SK-N-SH (cell line): ENCODE data around the gene FAM131B. TPM values are rescaled to one million over a fixed set of nuclear protein-coding genes. Genes with fewer than 3 reads are reported as not detected.

Experiments
- CTCF ChIA-PET: fragments of 300-600, 350-600 bp; formaldehyde crosslinking; extraction: SDS; loops from one replicate; lab custom pipeline; 2021; lab: Yijun Ruan, JAX
- POLR2A ChIA-PET: fragments of 350-600 bp; sonication (Branson Sonifier 250); formaldehyde crosslinking; extraction: SDS; loops from one replicate; lab custom pipeline; 2020; ENCODE audit warnings: antibody characterized with exemption, inconsistent platforms; lab: Yijun Ruan, JAX
- DNase-seq: peaks from one replicate; pipeline ENCODE4 v3.0.0; 2012
- H2AFZ ChIP-seq: fragments of 200-600 bp; sonication (generic); 2 replicates; pipeline ENCODE4 v1.8.1; 2016; ENCODE audit warnings: antibody characterized with exemption, mild to moderate bottlenecking, low read depth
- H3F3A ChIP-seq: fragments of 200-600 bp; sonication (generic); replicated peaks from 2 replicates; pipeline ENCODE3; 2016; ENCODE audit warnings: antibody characterized with exemption, mild to moderate bottlenecking; ENCODE audit not compliant: insufficient read depth
- H3K27ac ChIP-seq, 2 experiments: fragments of 200-500 bp in 1 of 2; fragments of 200-600 bp in 1 of 2; sonication (Bioruptor generic) in 1 of 2; sonication (generic), shearing (Covaris generic) in 1 of 2; 2 replicates each; pipeline versions ENCODE4 v1.5.1 to v1.6.1; 2014 to 2016; ENCODE audit warnings: low read depth in 2 of 2, inconsistent platforms in 1 of 2, low read length in 1 of 2, mild to moderate bottlenecking in 1 of 2, mixed read lengths in 1 of 2
- H3K27me3 ChIP-seq: fragments of 200-600 bp; sonication (generic), shearing (Covaris generic); 2 replicates; pipeline ENCODE4 v1.6.1; 2016; ENCODE audit warnings: mixed run types; ENCODE audit not compliant: insufficient read depth
- H3K36me3 ChIP-seq, 2 experiments: fragments of 200-500 bp in 1 of 2; fragments of 200-600 bp in 1 of 2; sonication (Bioruptor generic) in 1 of 2; sonication (generic) in 1 of 2; replicated peaks in 1 of 2; 2 replicates each; pipeline versions ENCODE3 to v1.5.1; 2014 to 2016; ENCODE audit warnings: low read length in 1 of 2, mild to moderate bottlenecking in 1 of 2; ENCODE audit not compliant: insufficient read depth in 2 of 2, control insufficient read depth in 1 of 2
- H3K4me1 ChIP-seq, 2 experiments: fragments of 200-500 bp in 1 of 2; fragments of 200-600 bp in 1 of 2; sonication (Bioruptor generic) in 1 of 2; sonication (generic), shearing (Covaris generic) in 1 of 2; 2 replicates each; pipeline versions ENCODE4 v1.5.1 to v1.6.1; 2014 to 2016; ENCODE audit warnings: low read depth in 1 of 2, low read length in 1 of 2, mixed run types in 1 of 2; ENCODE audit not compliant: insufficient read depth in 2 of 2, control insufficient read depth in 1 of 2
- H3K4me2 ChIP-seq: fragments of 200-600 bp; sonication (generic), shearing (Covaris generic); 2 replicates; pipeline ENCODE4 v1.6.1; 2017; ENCODE audit warnings: mixed run types
- H3K4me3 ChIP-seq, 2 experiments: fragments of 200-500 bp in 1 of 2; fragments of 200-600 bp in 1 of 2; sonication (Bioruptor generic) in 1 of 2; sonication (generic), shearing (Covaris generic) in 1 of 2; 2 replicates each; pipeline versions ENCODE4 v1.5.1 to v1.8.1; 2014 to 2016; ENCODE audit warnings: low read depth in 2 of 2, inconsistent platforms in 1 of 2, low read length in 1 of 2, mild to moderate bottlenecking in 1 of 2, mixed read lengths in 1 of 2, moderate library complexity in 1 of 2
- H3K79me2 ChIP-seq: fragments of 200-600 bp; sonication (generic); 2 replicates; pipeline ENCODE4 v1.8.1; 2017; ENCODE audit warnings: mild to moderate bottlenecking; ENCODE audit not compliant: insufficient read depth
- H3K9ac ChIP-seq: fragments of 200-600 bp; sonication (generic); 2 replicates; pipeline ENCODE4 v1.6.1; 2017; ENCODE audit warnings: mixed run types
- H3K9me2 ChIP-seq: fragments of 200-600 bp; sonication (generic); 2 replicates; pipeline ENCODE4 v1.6.1; 2017; ENCODE audit warnings: mixed run types
- H3K9me3 ChIP-seq: fragments of 200-600 bp; sonication (generic); 2 replicates; pipeline ENCODE4 v1.6.1; 2017; ENCODE audit warnings: mixed run types, mild to moderate bottlenecking, moderate library complexity
- H4K20me1 ChIP-seq: fragments of 200-600 bp; sonication (generic); 2 replicates; pipeline ENCODE4 v1.6.1; 2017; ENCODE audit warnings: mild to moderate bottlenecking, mixed run types; ENCODE audit not compliant: insufficient read depth
- EP300 ChIP-seq, 2 experiments: IDR thresholded peaks; 2 replicates each; pipeline versions ENCODE4 v1.4.0 to v1.6.1; 2012; ENCODE audit warnings: borderline replicate concordance in 1 of 2, low read depth in 1 of 2, low read length in 1 of 2
- FOXM1 ChIP-seq: IDR thresholded peaks from 2 replicates; pipeline ENCODE4 v1.4.0; 2012; ENCODE audit warnings: low read depth, mild to moderate bottlenecking
- MXI1 ChIP-seq: IDR thresholded peaks from 2 replicates; pipeline ENCODE4 v1.6.1; 2012; ENCODE audit warnings: mild to moderate bottlenecking, low read depth, low read length, improper control_type of control experiment
- NFIC ChIP-seq: IDR thresholded peaks from 2 replicates; pipeline ENCODE4 v1.4.0; 2012; ENCODE audit warnings: borderline replicate concordance
- POLR2AphosphoS5 ChIP-seq: IDR thresholded peaks from 2 replicates; pipeline ENCODE4 v1.6.1; 2012; ENCODE audit warnings: low read depth, low read length
- SIN3A ChIP-seq: IDR thresholded peaks from 2 replicates; pipeline ENCODE4 v1.6.1; 2012; ENCODE audit warnings: low read depth, mild to moderate bottlenecking, low read length, moderate library complexity, borderline replicate concordance
- TAF1 ChIP-seq: IDR thresholded peaks from 2 replicates; pipeline ENCODE4 v1.6.1; 2012; ENCODE audit warnings: low read depth, mild to moderate bottlenecking, low read length, moderate library complexity, borderline replicate concordance
- USF2 ChIP-seq: fragments of 150-350 bp; IDR thresholded peaks from 2 replicates; pipeline ENCODE4 v1.6.1; 2017; ENCODE audit warnings: antibody characterized with exemption, low read length, low read depth, borderline replicate concordance
- whole genome bisulfite sequencing: methylation state at CpG from one replicate; pipeline ENCODE4 v1.1.6; 2017; ENCODE audit warnings: low lambda C conversion rate; 5-methylcytosine and 5-hydroxymethylcytosine counted together
- polyA plus RNA-seq, 3 experiments: library from polyadenylated mRNA; depleted of rRNA; stranded (reverse); fragments of >200 nt; gene quantifications; 2 replicates each; pipeline ENCODE4 v1.2.3, GENCODE V29; 2012
- TF ChIP-seq, protein P1 (sequence below): IDR thresholded peaks from 2 replicates; pipeline ENCODE4 v1.4.0; 2012; ENCODE audit warnings: low read depth, borderline replicate concordance

The FAM131B gene
- 43.6 and 50.1 TPM in 2 replicates for polyA plus RNA-seq (2012; rRNA removed)
- polyA plus RNA-seq (2012; cell fraction: cytosol; rRNA removed) = 22.3 and 35.7 TPM in 2 replicates
- 47.8 and 56.9 TPM in 2 replicates for polyA plus RNA-seq (2012; cell fraction: nucleus; rRNA removed)

- Histone ChIP-seq H3K9ac (peak within 1 kb of the TSS; percentile 57), H4K20me1 (no peaks in the 10 kb centered on the region), H3K36me3 (peaks cover 0 to 12% of the 10 kb centered on the region in 2 experiments), H3K9me2 (no peaks in the 10 kb centered on the region), H3K9me3 (no peaks in the 10 kb centered on the region), H3K27me3 (no peaks in the 10 kb centered on the region), H3K4me3 (peak within 1 kb of the TSS; percentile 73 to 82), H3K79me2 (no peaks in the 10 kb centered on the region), H2AFZ (peak within 1 kb of the TSS; percentile 86), H3K4me1 (peaks cover 0 to 8% of the 10 kb centered on the region in 2 experiments; a peak in 1 of 4 replicates), H3K27ac (no peak within 1 kb of the TSS), H3K4me2 (peak within 1 kb of the TSS; percentile 94), H3F3A (peaks cover 9% of the 10 kb centered on the region)
- TF ChIP-seq NFIC (no peak), EP300 (IDR thresholded peaks at IDR 0.05; ENCODE audit: borderline replicate concordance in 1 of 2, low read depth in 1 of 2, low read length in 1 of 2) (no peak)
- WGBS = 2% methylated on average over 42 of the region's 112 CpGs
- DNase-seq = peak; percentile 91
- CTCF ChIA-PET = interaction anchor here (3.4 kb wide), 1 partner anchor 18 kb away, joined by 13 read pairs; no protein-coding TSS in a partner anchor
- POLR2A ChIA-PET = no interaction called here
Measured at GRCh38 chr7:143362131-143363015, at the start of gene FAM131B. TSS of gene FAM131B (minus strand) at chr7:143362713. CDS start at chr7:143362603, 110 bp downstream.

GRCh38 chr7:143411976-143412708 is 49.6 kb upstream of the FAM131B start:
- Histone ChIP-seq H3K79me2 (no peaks in the 10 kb centered on the region), H3K9me3 (no peaks in the 10 kb centered on the region), H3K36me3 (no peaks in the 10 kb centered on the region), H3K27ac (no peak overlapping the region), H3K4me1 (peaks cover 0 to 32% of the 10 kb centered on the region in 2 experiments; a peak in 3 of 4 replicates), H3K27me3 (no peaks in the 10 kb centered on the region), H3K4me2 (no peak overlapping the region), H2AFZ (no peak overlapping the region), H3K9ac (no peak overlapping the region), H4K20me1 (no peaks in the 10 kb centered on the region), H3K4me3 (no peak overlapping the region), H3F3A (peaks cover 9% of the 10 kb centered on the region), H3K9me2 (no peaks in the 10 kb centered on the region)
- no peak for TF ChIP-seq USF2
- TF ChIP-seq, protein P1, sequence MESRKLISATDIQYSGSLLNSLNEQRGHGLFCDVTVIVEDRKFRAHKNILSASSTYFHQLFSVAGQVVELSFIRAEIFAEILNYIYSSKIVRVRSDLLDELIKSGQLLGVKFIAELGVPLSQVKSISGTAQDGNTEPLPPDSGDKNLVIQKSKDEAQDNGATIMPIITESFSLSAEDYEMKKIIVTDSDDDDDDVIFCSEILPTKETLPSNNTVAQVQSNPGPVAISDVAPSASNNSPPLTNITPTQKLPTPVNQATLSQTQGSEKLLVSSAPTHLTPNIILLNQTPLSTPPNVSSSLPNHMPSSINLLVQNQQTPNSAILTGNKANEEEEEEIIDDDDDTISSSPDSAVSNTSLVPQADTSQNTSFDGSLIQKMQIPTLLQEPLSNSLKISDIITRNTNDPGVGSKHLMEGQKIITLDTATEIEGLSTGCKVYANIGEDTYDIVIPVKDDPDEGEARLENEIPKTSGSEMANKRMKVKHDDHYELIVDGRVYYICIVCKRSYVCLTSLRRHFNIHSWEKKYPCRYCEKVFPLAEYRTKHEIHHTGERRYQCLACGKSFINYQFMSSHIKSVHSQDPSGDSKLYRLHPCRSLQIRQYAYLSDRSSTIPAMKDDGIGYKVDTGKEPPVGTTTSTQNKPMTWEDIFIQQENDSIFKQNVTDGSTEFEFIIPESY = no peak
- TF ChIP-seq SIN3A = no peak
- no peak for TF ChIP-seq FOXM1
- no peak for TF ChIP-seq MXI1
- TF ChIP-seq TAF1 = 0 out of 2 replicates have a peak, but pooled peaks have one; percentile 2
- TF ChIP-seq POLR2AphosphoS5 = no peak
- no peak for DNase-seq
- 83% methylated on average over 5 of the region's 5 CpGs for WGBS
- ChIA-PET CTCF (interaction anchor here (1.2 kb wide), 1 partner anchor 172 kb away, joined by 5 read pairs; no protein-coding TSS in a partner anchor), POLR2A (no interaction called here)
